GM12872 (cell line): Measurements from ENCODE around the gene MLC1.

Experiments
- TF ChIP-seq, protein P1 (sequence below): IDR thresholded peaks from 3 replicates; pipeline ENCODE4 v1.5.1; 2011; ENCODE audit warnings: low read depth, mild to moderate bottlenecking, low read length, moderate library complexity; ENCODE audit not compliant: insufficient read depth

Gene MLC1

DNA sequence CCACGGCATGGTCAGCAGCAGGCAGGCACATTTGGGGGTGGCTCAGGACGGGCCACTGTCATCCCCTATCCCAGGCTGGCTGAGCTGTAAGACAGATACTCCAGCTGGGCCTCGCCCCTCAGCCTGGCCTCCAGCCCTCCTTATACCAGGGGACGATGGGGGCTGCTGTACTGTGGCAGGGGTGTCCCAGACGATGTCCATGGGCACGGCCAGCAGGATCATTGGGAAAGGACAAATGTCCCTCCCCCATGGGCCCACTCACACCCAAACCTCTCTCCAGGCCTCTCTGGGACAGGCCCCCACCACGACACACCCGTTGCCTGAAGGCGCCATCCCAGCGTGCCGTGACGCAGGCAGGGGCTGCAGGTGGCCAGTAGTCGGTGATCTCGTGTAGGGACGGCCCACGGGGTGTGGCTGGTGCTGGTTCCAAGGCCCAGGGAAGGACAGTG lies 71.1 kb downstream of the MLC1 start:
- TF ChIP-seq, protein P1, sequence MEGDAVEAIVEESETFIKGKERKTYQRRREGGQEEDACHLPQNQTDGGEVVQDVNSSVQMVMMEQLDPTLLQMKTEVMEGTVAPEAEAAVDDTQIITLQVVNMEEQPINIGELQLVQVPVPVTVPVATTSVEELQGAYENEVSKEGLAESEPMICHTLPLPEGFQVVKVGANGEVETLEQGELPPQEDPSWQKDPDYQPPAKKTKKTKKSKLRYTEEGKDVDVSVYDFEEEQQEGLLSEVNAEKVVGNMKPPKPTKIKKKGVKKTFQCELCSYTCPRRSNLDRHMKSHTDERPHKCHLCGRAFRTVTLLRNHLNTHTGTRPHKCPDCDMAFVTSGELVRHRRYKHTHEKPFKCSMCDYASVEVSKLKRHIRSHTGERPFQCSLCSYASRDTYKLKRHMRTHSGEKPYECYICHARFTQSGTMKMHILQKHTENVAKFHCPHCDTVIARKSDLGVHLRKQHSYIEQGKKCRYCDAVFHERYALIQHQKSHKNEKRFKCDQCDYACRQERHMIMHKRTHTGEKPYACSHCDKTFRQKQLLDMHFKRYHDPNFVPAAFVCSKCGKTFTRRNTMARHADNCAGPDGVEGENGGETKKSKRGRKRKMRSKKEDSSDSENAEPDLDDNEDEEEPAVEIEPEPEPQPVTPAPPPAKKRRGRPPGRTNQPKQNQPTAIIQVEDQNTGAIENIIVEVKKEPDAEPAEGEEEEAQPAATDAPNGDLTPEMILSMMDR: no peak

DNA sequence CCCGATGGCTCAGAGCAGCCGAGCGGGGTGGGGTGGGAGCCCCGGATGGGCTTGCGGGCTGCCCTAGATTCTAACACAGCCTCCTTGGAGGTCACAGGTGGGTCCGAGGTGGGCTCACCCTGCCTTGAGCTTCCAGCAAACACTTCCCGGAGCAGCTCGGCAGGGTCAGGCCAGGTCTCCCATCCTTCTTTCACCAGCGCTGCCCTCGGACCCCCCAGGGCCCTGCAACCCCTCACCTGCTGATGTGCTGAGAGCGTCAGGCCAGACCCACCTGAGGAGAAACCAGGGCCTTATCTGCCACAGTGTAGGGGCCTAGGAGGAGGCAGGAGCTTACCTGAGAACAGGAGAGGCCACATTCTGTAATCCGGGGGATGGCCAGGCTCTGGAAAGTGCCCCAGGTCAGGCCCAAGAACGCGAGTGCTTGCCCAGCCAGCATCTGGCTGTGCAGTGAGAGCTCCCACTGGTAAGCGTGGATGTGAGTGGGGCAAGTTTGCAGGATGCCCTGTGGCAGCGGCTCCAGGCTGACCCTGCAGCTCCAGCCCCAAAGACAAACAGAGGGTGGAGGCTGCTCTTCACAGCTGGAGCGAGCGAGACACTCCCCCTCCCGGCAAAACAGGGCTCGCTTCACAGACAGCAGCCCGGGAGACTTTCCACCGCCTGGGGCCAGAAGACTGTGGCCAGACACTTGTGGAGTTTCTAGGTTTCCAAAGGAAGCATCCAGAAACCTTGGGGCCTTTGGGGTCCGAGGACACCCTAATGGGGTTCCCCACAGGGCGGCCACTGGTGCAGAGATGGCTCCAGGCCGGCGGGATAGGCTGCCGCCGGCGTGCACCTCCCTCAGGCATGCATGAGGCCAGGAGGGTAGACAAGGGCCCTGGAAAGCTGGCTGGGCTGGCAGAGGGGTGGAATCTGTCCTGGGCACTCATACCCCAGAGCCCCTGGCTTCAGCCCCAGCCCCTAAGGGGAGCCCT lies 72.7 kb downstream of the MLC1 start, which contains the start of gene IL17REL:
TSS of gene IL17REL (minus strand) at position 555 of the 971 bp plus-strand sequence. CDS start at position 436, 119 bp downstream.
- TF ChIP-seq, protein P1: no peak

DNA sequence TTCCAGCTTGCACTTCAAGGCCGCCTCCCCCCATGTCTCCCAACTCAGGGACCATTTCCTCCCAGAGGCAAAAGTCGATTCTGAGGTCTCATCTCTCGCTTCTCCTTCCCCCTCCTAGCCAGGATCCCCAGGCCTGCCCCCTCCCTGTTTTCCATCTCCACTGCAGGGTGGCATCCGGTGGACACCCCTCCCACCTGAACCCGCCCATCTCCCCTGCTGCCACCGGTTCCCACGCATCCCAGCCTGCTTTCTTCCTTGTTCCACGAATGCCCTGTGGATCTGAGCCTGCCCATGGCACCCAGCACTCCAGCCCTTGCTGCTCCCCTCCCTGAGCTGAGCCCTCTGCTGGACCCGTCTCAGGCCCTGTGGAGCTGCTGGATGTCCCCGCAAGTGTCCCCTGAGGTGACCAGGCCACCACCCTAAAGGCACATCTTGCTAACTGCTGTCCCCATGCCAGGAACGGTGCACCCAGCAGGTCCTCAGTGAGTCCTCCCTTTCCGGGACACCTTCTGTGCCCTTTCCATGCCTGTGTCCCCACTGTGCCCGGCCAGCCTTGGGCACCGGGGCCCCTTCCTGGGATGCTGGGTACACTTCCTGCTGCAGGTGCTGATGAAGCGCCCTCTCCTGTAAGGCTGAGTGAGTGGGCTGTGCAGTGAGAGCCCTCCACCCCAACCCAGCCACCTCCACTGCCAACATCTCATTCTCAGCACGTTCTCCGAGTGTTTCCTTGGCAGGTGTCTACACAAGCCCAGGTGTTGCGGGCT lies 73.6 kb downstream of the MLC1 start:
- TF ChIP-seq, protein P1: no peak

DNA sequence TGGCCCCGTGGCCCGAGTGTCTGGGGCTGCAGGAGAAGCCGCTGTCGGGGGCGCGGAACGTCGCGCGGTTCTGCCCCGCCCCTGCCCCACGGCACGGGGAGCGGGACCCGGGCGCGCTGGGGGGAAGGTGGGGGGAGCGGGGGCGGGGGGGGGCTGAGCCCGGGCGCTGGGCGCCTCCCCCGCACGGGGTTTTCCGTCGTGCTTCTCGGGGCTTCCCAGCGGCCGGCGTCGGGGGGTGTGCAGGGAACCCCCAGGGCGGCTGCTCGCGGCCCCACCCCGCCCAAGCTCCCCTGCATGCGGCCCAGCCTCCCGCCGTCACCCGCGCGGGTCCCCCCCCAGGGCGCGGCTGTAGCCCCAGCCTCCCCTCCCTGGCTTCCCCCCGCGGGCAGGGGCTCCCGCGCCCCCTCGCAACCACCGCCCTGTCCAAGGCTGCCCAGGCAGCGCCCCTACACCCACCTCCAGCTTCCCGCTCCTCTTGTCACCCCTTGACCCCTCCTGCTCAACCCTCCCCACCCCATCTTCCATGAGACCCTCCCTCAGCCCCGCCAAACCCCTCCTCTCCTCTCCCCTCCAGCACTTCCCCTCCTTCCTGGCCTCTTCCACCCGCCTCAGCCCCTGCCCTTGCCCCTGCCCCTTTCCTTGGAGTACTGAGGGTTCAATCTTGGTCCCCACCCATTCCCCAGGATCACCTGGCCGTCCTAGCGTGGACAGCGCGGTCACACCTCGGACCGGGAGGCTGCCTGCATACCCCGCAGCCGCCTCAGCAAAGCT lies 74.4 kb downstream of the MLC1 start:
- TF ChIP-seq, protein P1: no peak

DNA sequence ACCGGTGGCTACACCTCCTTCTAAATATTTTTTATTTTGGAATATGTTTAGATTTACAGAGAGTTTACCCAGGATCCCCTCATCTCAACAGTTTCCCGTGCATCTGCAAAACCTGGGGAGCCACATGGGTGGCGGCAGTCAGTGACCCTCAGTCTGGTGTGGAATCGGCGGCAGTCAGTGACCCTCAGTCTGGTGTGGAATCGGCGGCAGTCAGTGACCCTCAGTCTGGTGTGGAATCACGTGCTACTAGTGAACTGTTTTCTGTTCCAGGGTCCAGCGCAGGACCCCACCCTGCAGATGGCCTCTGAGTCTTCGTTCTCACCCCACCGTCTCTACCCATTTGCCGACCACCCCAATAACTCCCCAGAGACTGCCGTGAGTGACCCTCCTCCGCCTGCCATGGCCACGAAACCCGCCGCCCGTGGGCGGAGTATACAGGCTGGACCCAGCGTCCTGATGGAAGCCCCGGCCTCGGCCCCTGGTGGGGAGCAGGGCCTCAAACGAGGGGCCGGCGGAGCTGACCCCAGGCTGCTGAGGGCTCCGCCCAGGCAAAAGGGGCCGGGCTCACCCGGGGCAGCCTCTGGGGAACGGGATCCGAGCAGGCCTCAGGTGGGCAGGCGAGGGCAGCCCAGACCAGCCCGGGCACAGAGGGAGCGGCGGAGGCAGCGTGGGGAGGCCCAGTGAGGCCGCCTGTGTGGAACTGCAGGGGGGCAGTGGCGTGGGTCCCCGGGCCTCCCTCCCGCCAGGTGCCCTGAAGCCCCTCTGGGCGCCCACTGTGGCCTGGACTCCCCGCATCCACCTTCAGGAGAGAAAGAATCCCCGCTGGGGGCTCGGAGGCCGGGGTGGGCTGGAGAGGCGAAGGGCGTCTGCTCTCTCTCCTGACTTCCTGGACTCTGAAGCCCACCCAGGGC lies 75.2 kb downstream of the MLC1 start:
- TF ChIP-seq, protein P1: no peak
